CD4-positive, alpha-beta memory T cell (primary cell): ENCODE results near the gene ZFYVE9. TPM values are rescaled to one million over a fixed set of nuclear protein-coding genes. Genes with fewer than 3 reads are reported as not detected.
"Not testable (repeated sequence)": the region's sequence is repeated elsewhere in the genome, so short reads cannot be mapped to it uniquely, and the experiment has no call there.

ENCODE experiments used
- CTCF ChIA-PET: fragments of 350-600 bp; sonication (Branson Sonifier 250); formaldehyde crosslinking; loops from one replicate; lab custom pipeline; 2021; ENCODE audit warnings: inconsistent platforms; ENCODE audit not compliant: partially characterized antibody; lab: Charles Lee
- POLR2A ChIA-PET: fragments of 350-600 bp; sonication (Branson Sonifier 250); formaldehyde crosslinking; loops from one replicate; lab custom pipeline; 2021; ENCODE audit not compliant: partially characterized antibody; lab: Charles Lee
- DNase-seq, 5 donors: peaks; one replicate each; pipeline versions ENCODE4 v3.0.0 to v3.0.0-alpha.2; 2020 to 2022; ENCODE audit warnings: mixed read lengths in 1 of 5
- H3K27ac ChIP-seq: one replicate; pipeline ENCODE4 v1.7.0; 2013; ENCODE audit warnings: low read depth, low read length
- H3K27me3 ChIP-seq: 2 replicates; pipeline ENCODE4 v1.7.0; 2013; ENCODE audit warnings: mild to moderate bottlenecking, low read length, moderate library complexity; ENCODE audit not compliant: insufficient read depth
- H3K36me3 ChIP-seq: 2 replicates; pipeline ENCODE4 v1.7.0; 2013; ENCODE audit warnings: mild to moderate bottlenecking, low read length, moderate library complexity; ENCODE audit not compliant: insufficient read depth
- H3K4me1 ChIP-seq: 2 replicates; pipeline ENCODE4 v1.7.0; 2013; ENCODE audit warnings: mild to moderate bottlenecking, low read length, moderate library complexity; ENCODE audit not compliant: insufficient read depth
- H3K4me3 ChIP-seq, 2 donors: one replicate each; pipeline ENCODE4 v1.7.0; 2013; ENCODE audit warnings: low read length in 2 of 2, mild to moderate bottlenecking in 1 of 2
- H3K9me3 ChIP-seq, 2 donors: one replicate each; pipeline ENCODE4 v1.7.0; 2013; ENCODE audit warnings: low read length in 2 of 2, control low read depth in 1 of 2; ENCODE audit not compliant: control insufficient read depth in 1 of 2
- H3K27ac Mint-ChIP-seq, 7 donors: one replicate each; pipeline ENCODE4 v1.8.0; 2020 to 2021; ENCODE audit warnings: mixed read lengths in 7 of 7, mild to moderate bottlenecking in 6 of 7, inconsistent platforms in 3 of 7, moderate library complexity in 3 of 7
- H3K27me3 Mint-ChIP-seq, 2 donors: one replicate each; pipeline ENCODE4 v1.8.0; 2020 to 2021; ENCODE audit warnings: mixed read lengths in 2 of 2
- H3K36me3 Mint-ChIP-seq, 2 donors: one replicate each; pipeline ENCODE4 v1.8.0; 2020 to 2021; ENCODE audit warnings: mixed read lengths in 2 of 2, inconsistent platforms in 1 of 2, mild to moderate bottlenecking in 1 of 2
- H3K4me1 Mint-ChIP-seq, 4 donors: one replicate each; pipeline ENCODE4 v1.8.0; 2020 to 2021; ENCODE audit warnings: mixed read lengths in 4 of 4, mild to moderate bottlenecking in 1 of 4
- H3K4me3 Mint-ChIP-seq, 8 donors: one replicate each; pipeline ENCODE4 v1.8.0; 2020 to 2021; ENCODE audit warnings: mixed read lengths in 8 of 8, mild to moderate bottlenecking in 7 of 8, moderate library complexity in 6 of 8, inconsistent platforms in 3 of 8
- H3K9me3 Mint-ChIP-seq, 8 donors: one replicate each; pipeline ENCODE4 v1.8.0; 2020 to 2021; ENCODE audit warnings: mixed read lengths in 8 of 8, mild to moderate bottlenecking in 5 of 8, inconsistent platforms in 3 of 8, moderate library complexity in 1 of 8
- intact Hi-C: fragments of 100-400 bp; cut with micrococcal nuclease; formaldehyde crosslinking; loops from one replicate; pipeline ENCODE4 v1.15.1; 2023
- polyA plus RNA-seq, 2 donors: library from polyadenylated mRNA; unstranded; fragments of 300-500 nt; fragmentation: Illumina TruSeq; gene quantifications; one replicate each; pipeline ENCODE4 v1.2.3, GENCODE V29; 2021
- total RNA-seq, 2 experiments: library from RNA; stranded (reverse); gene quantifications; one replicate each; pipeline ENCODE4 v1.2.3, GENCODE V29; 2021

The ZFYVE9 gene
- total and polyA plus RNA-seq, 4 experiments from 2014 or later: 0.60 to 12.8 (median 7.0) TPM

DNA sequence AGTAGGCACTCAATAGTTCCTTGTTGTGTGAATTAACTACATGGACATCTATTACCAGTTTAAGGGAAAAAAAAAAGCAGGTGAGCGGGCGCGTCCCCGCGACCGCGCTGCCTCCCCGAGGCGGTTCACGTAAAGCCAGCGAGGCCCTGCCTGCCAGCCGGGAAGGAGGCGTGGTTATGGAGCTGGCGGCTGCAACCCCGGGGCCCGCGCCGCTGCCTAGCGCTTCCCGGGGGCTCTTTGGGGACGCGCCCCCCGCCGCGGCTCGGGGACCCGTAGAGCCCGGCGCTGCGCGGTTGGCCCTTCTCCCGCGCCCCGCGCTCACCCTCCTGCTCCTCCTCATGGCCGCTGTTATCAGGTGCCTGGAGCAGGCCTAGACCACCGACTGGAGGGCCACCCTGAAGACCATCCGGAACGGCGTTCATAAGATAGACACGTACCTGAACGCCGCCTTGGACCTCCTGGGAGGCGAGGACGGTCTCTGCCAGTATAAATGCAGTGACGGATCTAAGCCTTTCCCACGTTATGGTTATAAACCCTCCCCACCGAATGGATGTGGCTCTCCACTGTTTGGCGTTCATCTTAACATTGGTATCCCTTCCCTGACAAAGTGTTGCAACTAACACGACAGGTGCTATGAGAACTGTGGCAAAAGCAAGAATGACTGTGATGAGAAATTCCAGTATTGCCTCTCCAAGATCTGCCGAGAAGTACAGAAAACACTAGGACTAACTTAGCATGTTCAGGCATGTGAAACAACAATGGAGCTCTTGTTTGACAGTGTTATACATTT lies 226.7 kb downstream of the ZFYVE9 start:
- peaks cover 0 to 16% of the 10 kb centered on the region in 2 donors for H3K36me3 Mint-ChIP-seq
- no peaks in the 10 kb centered on the region for H3K36me3 ChIP-seq
- CTCF ChIA-PET: interaction anchor here (1.0 to 2.7 kb wide), 4 partner anchors 12 to 318 kb away, joined by 3 to 12 read pairs (median 4); partner anchors contain the start of genes ORC1 and PRPF38A
- intact Hi-C loops: loop anchor here (5.0 kb wide), 2 partner anchors 269 to 336 kb away; partner anchors contain the start of gene KTI12
- H3K4me3 Mint-ChIP-seq: peak overlapping the region; percentile 58 to 87 (median 74)
- H3K9me3 Mint-ChIP-seq: peaks cover 0 to 2% (median 0%) of the 10 kb centered on the region in 8 donors
- no peaks in the 10 kb centered on the region for H3K9me3 ChIP-seq
- H3K4me3 ChIP-seq: peak overlapping the region in 1 of 2 donors; percentile 44
- DNase-seq: peak; percentile 56 to 62 (median 61)
- no peaks in the 10 kb centered on the region for H3K27me3 ChIP-seq
- peaks cover 28% of the 10 kb centered on the region for H3K4me1 ChIP-seq
- H3K27ac Mint-ChIP-seq: peak overlapping the region in 5 of 7 donors; percentile 47 to 88 (median 85)
- no peak overlapping the region for H3K27ac ChIP-seq
- POLR2A ChIA-PET: interaction anchor here (0.9 to 1.5 kb wide), 5 partner anchors 12 to 360 kb away, joined by 3 to 14 read pairs (median 4); partner anchors contain the start of genes ORC1, PRPF38A and TUT4
- peaks cover 18 to 43% (median 32%) of the 10 kb centered on the region in 4 donors for H3K4me1 Mint-ChIP-seq
- H3K27me3 Mint-ChIP-seq: no peaks in the 10 kb centered on the region

DNA sequence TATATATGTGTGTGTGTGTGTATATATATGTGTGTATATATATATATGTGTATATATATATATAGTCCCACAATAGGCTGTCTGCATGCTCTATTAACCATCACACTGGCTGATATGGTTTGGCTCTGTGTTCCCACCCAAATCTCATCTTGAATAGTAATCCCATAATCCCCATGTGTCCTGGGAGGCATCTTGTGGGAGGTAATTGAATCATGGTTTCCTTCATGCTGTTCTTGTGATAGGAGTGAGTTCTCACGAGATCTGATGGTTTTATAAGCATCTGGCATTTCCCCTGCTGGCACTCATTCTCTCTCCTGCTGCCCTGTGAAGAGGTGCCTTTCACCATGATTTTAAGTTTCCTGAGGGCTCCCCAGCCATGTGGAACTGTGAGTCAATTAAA lies 228.0 kb downstream of the ZFYVE9 start:
- intact Hi-C loops: loop anchor here (5.0 kb wide), 2 partner anchors 267 to 338 kb away; partner anchors contain the start of gene KTI12
- DNase-seq, H3K27me3 Mint-ChIP-seq, POLR2A ChIA-PET, H3K9me3 ChIP-seq, H3K27ac Mint-ChIP-seq, H3K4me3 ChIP-seq, CTCF ChIA-PET, H3K27me3 ChIP-seq, H3K27ac ChIP-seq, H3K36me3 ChIP-seq, H3K9me3 Mint-ChIP-seq, H3K36me3 Mint-ChIP-seq: not testable (repeated sequence)
- peaks cover 15% of the 10 kb centered on the region for H3K4me1 ChIP-seq
- Mint-ChIP-seq H3K4me3 (peak overlapping the region in 1 of 8 donors; percentile 55), H3K4me1 (peaks cover 15 to 31% (median 21%) of the 10 kb centered on the region in 4 donors)

DNA sequence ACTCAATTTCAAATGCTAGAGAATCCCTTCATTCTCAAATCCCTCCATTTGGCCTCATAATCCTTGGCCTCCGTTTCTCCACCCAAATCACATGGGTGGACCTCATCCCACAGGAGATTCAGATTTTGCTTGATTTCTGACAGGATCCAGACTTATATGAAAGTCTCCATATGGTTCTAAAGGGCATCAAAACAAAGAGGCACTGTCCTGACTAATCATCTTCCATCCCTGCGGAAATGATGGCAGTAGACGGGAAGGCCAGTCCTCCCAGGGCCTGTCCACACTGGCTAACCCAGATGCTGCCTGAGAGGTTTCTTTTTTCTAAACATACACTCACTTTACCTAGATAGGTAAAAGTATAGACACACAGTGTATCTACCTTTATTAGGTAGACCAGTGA lies 243.5 kb downstream of the ZFYVE9 start:
- Mint-ChIP-seq H3K27me3 (no peaks in the 10 kb centered on the region), H3K27ac (no peak overlapping the region), H3K4me3 (no peak overlapping the region), H3K9me3 (no peaks in the 10 kb centered on the region), H3K4me1 (no peaks in the 10 kb centered on the region), H3K36me3 (peaks cover 2 to 4% of the 10 kb centered on the region in 2 donors)
- no peaks in the 10 kb centered on the region for H3K27me3 ChIP-seq
- H3K9me3 ChIP-seq: no peaks in the 10 kb centered on the region
- intact Hi-C loops: no loop called here
- no peak for DNase-seq
- H3K36me3 ChIP-seq: no peaks in the 10 kb centered on the region
- CTCF ChIA-PET: no interaction called here
- no peaks in the 10 kb centered on the region for H3K4me1 ChIP-seq
- POLR2A ChIA-PET: no interaction called here
- no peak overlapping the region for H3K27ac ChIP-seq
- H3K4me3 ChIP-seq: no peak overlapping the region

DNA sequence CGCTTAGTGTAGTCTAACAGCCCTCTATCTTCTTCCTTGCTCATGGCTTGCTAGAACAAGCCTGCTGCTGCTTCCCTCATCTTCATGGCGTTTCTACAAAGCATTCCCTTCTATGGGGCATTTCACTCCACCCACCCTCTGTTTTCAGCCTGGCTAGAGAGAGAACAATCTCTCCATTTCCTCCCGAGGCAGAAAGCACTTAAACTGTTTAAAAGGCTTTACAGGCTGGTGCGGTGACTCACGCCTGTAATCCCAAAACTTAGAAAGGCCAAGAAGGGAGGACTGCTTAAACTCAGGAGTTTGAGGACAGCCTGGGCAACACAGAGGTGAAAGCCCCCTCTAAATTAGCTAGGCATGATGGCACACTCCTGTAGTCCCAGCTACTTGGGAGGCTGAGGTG lies 244.6 kb downstream of the ZFYVE9 start:
- Mint-ChIP-seq H3K27ac (no peak overlapping the region), H3K27me3 (no peaks in the 10 kb centered on the region), H3K4me3 (no peak overlapping the region), H3K9me3 (no peaks in the 10 kb centered on the region), H3K36me3 (peaks cover 2 to 4% of the 10 kb centered on the region in 2 donors), H3K4me1 (no peaks in the 10 kb centered on the region)
- Histone ChIP-seq H3K36me3 (no peaks in the 10 kb centered on the region), H3K27me3 (no peaks in the 10 kb centered on the region), H3K4me3 (no peak overlapping the region), H3K27ac (no peak overlapping the region), H3K4me1 (no peaks in the 10 kb centered on the region), H3K9me3 (no peaks in the 10 kb centered on the region)
- CTCF ChIA-PET: no interaction called here
- no peak for DNase-seq
- intact Hi-C loops: no loop called here
- POLR2A ChIA-PET: no interaction called here

DNA sequence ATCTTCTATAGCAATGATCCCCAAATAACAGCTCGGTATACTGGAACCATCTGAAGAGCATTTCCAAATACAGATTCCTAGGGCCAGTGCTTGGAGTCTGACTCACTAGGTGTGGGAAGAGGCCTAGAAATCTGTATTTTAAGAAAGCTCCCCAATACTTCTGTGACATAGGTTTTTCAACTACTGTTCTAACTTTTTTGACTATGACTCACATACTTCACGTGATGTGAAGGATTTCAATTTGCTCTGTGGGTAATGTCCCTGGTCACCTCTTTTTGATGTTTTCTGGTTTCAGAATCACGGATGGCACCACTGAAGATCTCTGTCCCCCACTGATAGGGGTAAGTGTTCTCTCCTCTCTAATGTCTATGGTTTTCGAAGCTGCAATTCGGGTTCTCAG lies 251.3 kb downstream of the ZFYVE9 start:
- Mint-ChIP-seq H3K36me3 (peaks cover 0 to under 1% of the 10 kb centered on the region in 2 donors), H3K9me3 (no peaks in the 10 kb centered on the region), H3K4me3 (no peak overlapping the region), H3K27ac (peak overlapping the region in 1 of 7 donors; percentile 55), H3K4me1 (no peaks in the 10 kb centered on the region), H3K27me3 (no peaks in the 10 kb centered on the region)
- Histone ChIP-seq H3K27ac (no peak overlapping the region), H3K4me1 (no peaks in the 10 kb centered on the region), H3K36me3 (no peaks in the 10 kb centered on the region), H3K27me3 (no peaks in the 10 kb centered on the region), H3K9me3 (no peaks in the 10 kb centered on the region), H3K4me3 (no peak overlapping the region)
- intact Hi-C loops: no loop called here
- ChIA-PET POLR2A (no interaction called here), CTCF (no interaction called here)
- no peak for DNase-seq

Other genes starting within 250 kb of the ZFYVE9 start
- gene RAB3B, start 151.4 kb upstream of the ZFYVE9 start, total RNA-seq: under 1 TPM; 0.06 TPM
- not detected for gene RAB3B, start 151.4 kb upstream of the ZFYVE9 start, polyA plus RNA-seq
- gene KTI12, start 108.3 kb upstream of the ZFYVE9 start, total RNA-seq: 10 to 100 TPM; 14.0 to 15.6 TPM
- 10 to 100 TPM; 26.6 to 43.5 TPM for gene KTI12, start 108.3 kb upstream of the ZFYVE9 start, polyA plus RNA-seq
- 10 to 100 TPM; 39.9 to 41.3 TPM for gene TXNDC12, start 86.9 kb upstream of the ZFYVE9 start, total RNA-seq
- 100 to 1,000 TPM in 1 of 2 donors, 10 to 100 TPM in 1; 78.8 to 111 TPM for gene TXNDC12, start 86.9 kb upstream of the ZFYVE9 start, polyA plus RNA-seq
- gene BTF3L4, start 85.8 kb upstream of the ZFYVE9 start, total RNA-seq: 10 to 100 TPM; 30.4 to 34.6 TPM
- gene BTF3L4, start 85.8 kb upstream of the ZFYVE9 start, polyA plus RNA-seq: 10 to 100 TPM; 60.7 to 91.2 TPM
- 10 to 100 TPM; 83.7 to 84.1 TPM for gene CC2D1B, start 224.1 kb downstream of the ZFYVE9 start, total RNA-seq
- gene CC2D1B, start 224.1 kb downstream of the ZFYVE9 start, polyA plus RNA-seq: 10 to 100 TPM in 1 of 2 donors, 1 to 10 TPM in 1; 2.6 to 14.8 TPM